ENCODE measurements around the gene DIAPH1. TPM values are rescaled to one million over a fixed set of nuclear protein-coding genes. Genes with fewer than 3 reads are reported as not detected.

The DIAPH1 gene
- total RNA-seq, 1 donor from 2014 or later, result 99.1 TPM

- H3K27me3 Mint-ChIP-seq (ENCODE audit: low read depth), result no peaks in the 10 kb centered on the region
- peak; percentile 88 for DNase-seq (ENCODE audit: low read depth, low spot score)
- H3K9me3 Mint-ChIP-seq, result peaks cover 3% of the 10 kb centered on the region
- peaks cover 65% of the 10 kb centered on the region for H3K4me1 Mint-ChIP-seq
- peak overlapping the region; percentile 97 for H3K27ac Mint-ChIP-seq (ENCODE audit: unreplicated experiment)
- peaks cover 20% of the 10 kb centered on the region for H3K36me3 Mint-ChIP-seq (ENCODE audit: low read depth)
- H3K4me3 Mint-ChIP-seq, result peak overlapping the region; percentile 78
- peak; percentile 100 for TF ChIP-seq CTCF (conservative IDR thresholded peaks at IDR 0.05)
Observed at GRCh38 chr5:141524604-141525597, 93.9 kb downstream of the DIAPH1 start.

- Mint-ChIP-seq H3K36me3 (ENCODE audit: low read depth) (peaks cover 28% of the 10 kb centered on the region), H3K4me1 (peaks cover 74% of the 10 kb centered on the region), H3K27ac (ENCODE audit: unreplicated experiment) (peak overlapping the region; percentile 91), H3K9me3 (peaks cover 3% of the 10 kb centered on the region), H3K27me3 (ENCODE audit: low read depth) (no peaks in the 10 kb centered on the region), H3K4me3 (peak overlapping the region; percentile 78)
- TF ChIP-seq CTCF (conservative IDR thresholded peaks at IDR 0.05), result no peak
- no peak for DNase-seq (ENCODE audit: low read depth, low spot score)
Observed at GRCh38 chr5:141523991-141524390, 94.8 kb downstream of the DIAPH1 start.

- DNase-seq (ENCODE audit: low read depth, low spot score), result no peak
- no peaks in the 10 kb centered on the region for H3K27me3 Mint-ChIP-seq (ENCODE audit: low read depth)
- H3K4me1 Mint-ChIP-seq, result peaks cover 88% of the 10 kb centered on the region
- peaks cover 28% of the 10 kb centered on the region for H3K36me3 Mint-ChIP-seq (ENCODE audit: low read depth)
- H3K27ac Mint-ChIP-seq (ENCODE audit: unreplicated experiment), result peak overlapping the region; percentile 78
- H3K4me3 Mint-ChIP-seq, result peak overlapping the region; percentile 27
- no peak for TF ChIP-seq CTCF (conservative IDR thresholded peaks at IDR 0.05)
- peaks cover 3% of the 10 kb centered on the region for H3K9me3 Mint-ChIP-seq
Observed at GRCh38 chr5:141522301-141522700, 96.5 kb downstream of the DIAPH1 start.

- no peak for DNase-seq (ENCODE audit: low read depth, low spot score)
- H3K27ac Mint-ChIP-seq (ENCODE audit: unreplicated experiment), result peak overlapping the region; percentile 15
- H3K9me3 Mint-ChIP-seq, result peaks cover 3% of the 10 kb centered on the region
- H3K27me3 Mint-ChIP-seq (ENCODE audit: low read depth), result no peaks in the 10 kb centered on the region
- H3K4me1 Mint-ChIP-seq, result peaks cover 94% of the 10 kb centered on the region
- TF ChIP-seq CTCF (conservative IDR thresholded peaks at IDR 0.05), result no peak
- H3K4me3 Mint-ChIP-seq, result peak overlapping the region; percentile 27
- peaks cover 35% of the 10 kb centered on the region for H3K36me3 Mint-ChIP-seq (ENCODE audit: low read depth)
Observed at GRCh38 chr5:141521244-141521781, 97.5 kb downstream of the DIAPH1 start.

- DNase-seq (ENCODE audit: low read depth, low spot score), result no peak
- Mint-ChIP-seq H3K27me3 (ENCODE audit: low read depth) (no peaks in the 10 kb centered on the region), H3K9me3 (peaks cover 3% of the 10 kb centered on the region), H3K27ac (ENCODE audit: unreplicated experiment) (peak overlapping the region; percentile 83), H3K4me3 (peak overlapping the region; percentile 35), H3K4me1 (peaks cover 96% of the 10 kb centered on the region), H3K36me3 (ENCODE audit: low read depth) (peaks cover 33% of the 10 kb centered on the region)
- no peak for TF ChIP-seq CTCF (conservative IDR thresholded peaks at IDR 0.05)
Observed at GRCh38 chr5:141519605-141520565, 98.9 kb downstream of the DIAPH1 start.

Data from neural crest cell (in vitro differentiated cells).